Upper lobe of left lung (tissue), 6 donors: Measurements from ENCODE around the gene FEM1B. TPM values are rescaled to one million over a fixed set of nuclear protein-coding genes. Genes with fewer than 3 reads are reported as not detected.

Experiments used
- ATAC-seq, 2 donors: fragments of 200-7000 bp; cut with Tn5 transposase; one replicate each; pipeline ENCODE4 v1.9.1; 2022; ENCODE audit warnings: mild to moderate bottlenecking in 2 of 2, moderate library complexity in 2 of 2; ENCODE audit not compliant: low FRiP score in 2 of 2
- DNase-seq, 2 donors: peaks; one replicate each; pipeline ENCODE4 v3.0.0-alpha.2; 2019 to 2020
- H3K27ac ChIP-seq, 4 donors: fragments of 200-600 bp; sonication (generic); one replicate each; pipeline ENCODE4 v1.5.1; 2016 to 2019
- H3K27me3 ChIP-seq, 4 donors: fragments of 200-600 bp; sonication (generic); one replicate each; pipeline ENCODE4 v1.5.1; 2017 to 2019
- H3K36me3 ChIP-seq, 4 donors: fragments of 200-600 bp; sonication (generic); one replicate each; pipeline ENCODE4 v1.5.1; 2016 to 2019
- H3K4me1 ChIP-seq, 4 donors: fragments of 200-600 bp; sonication (generic); one replicate each; pipeline ENCODE4 v1.5.1; 2018 to 2019
- H3K4me3 ChIP-seq, 4 donors: fragments of 200-600 bp; sonication (generic); one replicate each; pipeline ENCODE4 v1.5.1; 2017 to 2019; ENCODE audit warnings: mild to moderate bottlenecking in 2 of 4, moderate library complexity in 1 of 4
- H3K9me3 ChIP-seq, 4 donors: fragments of 200-600 bp; sonication (generic); one replicate each; pipeline ENCODE4 v1.5.1; 2018 to 2019
- CTCF ChIP-seq, 6 experiments: fragments of 450-650 bp in 4 of 6; fragments of 200-600 bp in 2 of 6; sonication (generic) in 2 of 6; IDR thresholded peaks; one replicate each; pipeline ENCODE4 v1.5.1; 2016 to 2019; ENCODE audit warnings: antibody characterized with exemption in 6 of 6
- EP300 ChIP-seq, 4 donors: sonication (generic); formaldehyde crosslinking; IDR thresholded peaks; one replicate each; pipeline ENCODE4 v1.5.1; 2017; ENCODE audit warnings: antibody characterized with exemption in 4 of 4, control low read depth in 2 of 4
- POLR2A ChIP-seq, 4 donors: fragments of 450-650 bp; IDR thresholded peaks; one replicate each; pipeline ENCODE4 v1.5.1; 2016 to 2017; ENCODE audit warnings: antibody characterized with exemption in 4 of 4, mild to moderate bottlenecking in 2 of 4
- POLR2AphosphoS5 ChIP-seq, 2 donors: sonication (generic); formaldehyde crosslinking; IDR thresholded peaks; one replicate each; pipeline ENCODE4 v1.5.1; 2017; ENCODE audit warnings: antibody characterized with exemption in 2 of 2
- WGBS, 2 donors: methylation state at CpG; one replicate each; pipeline ENCODE4 v1.1.5; 2017 to 2018; 5-methylcytosine and 5-hydroxymethylcytosine counted together
- total RNA-seq, 6 donors: library from RNA; depleted of rRNA in 4 of 6; stranded (reverse); fragments of >200 nt in 4 of 6; gene quantifications; one replicate each; pipeline versions ENCODE4 v1.1.0 to v1.2.1, GENCODE V29; 2016 to 2021
- donor health status: DM: no; HTN: no; CAD: no; lungs with moderate emphysema.
- donor health status: DM: no; HTN: yes; CAD: no; lungs with severe emphysema.

Gene FEM1B
- total RNA-seq, 6 donors from 2014 or later: 16.0 to 58.8 (median 36.9) TPM

GRCh38 chr15:68336516-68336915, 59.0 kb downstream of the FEM1B start:
- DNase-seq (no peak), ATAC-seq (no peak)
- Histone ChIP-seq H3K36me3 (no peaks in the 10 kb centered on the region), H3K27ac (no peak overlapping the region), H3K4me1 (peaks cover 4 to 15% (median 9%) of the 10 kb centered on the region in 4 donors), H3K4me3 (no peak overlapping the region), H3K27me3 (no peaks in the 10 kb centered on the region), H3K9me3 (no peaks in the 10 kb centered on the region)
- TF ChIP-seq POLR2AphosphoS5 (IDR thresholded peaks at IDR 0.05) (no peak), EP300 (IDR thresholded peaks at IDR 0.05) (no peak), CTCF (IDR thresholded peaks at IDR 0.05) (no peak), POLR2A (IDR thresholded peaks at IDR 0.05) (no peak)
- 85 to 88% methylated on average over 4 to 7 of the region's 7 CpGs for WGBS, 2 donors

- DNase-seq (no peak), ATAC-seq (no peak)
- TF ChIP-seq EP300 (IDR thresholded peaks at IDR 0.05) (no peak), POLR2AphosphoS5 (IDR thresholded peaks at IDR 0.05) (no peak), POLR2A (IDR thresholded peaks at IDR 0.05) (no peak), CTCF (IDR thresholded peaks at IDR 0.05) (no peak)
- no peaks in the 10 kb centered on the region for H3K27me3 ChIP-seq
- H3K4me3 ChIP-seq: no peak overlapping the region
- no peaks in the 10 kb centered on the region for H3K36me3 ChIP-seq
- 72 to 80% methylated on average over 6 of the region's 6 CpGs for WGBS, 2 donors
- no peaks in the 10 kb centered on the region for H3K9me3 ChIP-seq
- no peak overlapping the region for H3K27ac ChIP-seq
- H3K4me1 ChIP-seq: peaks cover 4 to 27% (median 19%) of the 10 kb centered on the region in 4 donors
Observed at GRCh38 chr15:68337826-68338225, 60.3 kb downstream of the FEM1B start.

DNA sequence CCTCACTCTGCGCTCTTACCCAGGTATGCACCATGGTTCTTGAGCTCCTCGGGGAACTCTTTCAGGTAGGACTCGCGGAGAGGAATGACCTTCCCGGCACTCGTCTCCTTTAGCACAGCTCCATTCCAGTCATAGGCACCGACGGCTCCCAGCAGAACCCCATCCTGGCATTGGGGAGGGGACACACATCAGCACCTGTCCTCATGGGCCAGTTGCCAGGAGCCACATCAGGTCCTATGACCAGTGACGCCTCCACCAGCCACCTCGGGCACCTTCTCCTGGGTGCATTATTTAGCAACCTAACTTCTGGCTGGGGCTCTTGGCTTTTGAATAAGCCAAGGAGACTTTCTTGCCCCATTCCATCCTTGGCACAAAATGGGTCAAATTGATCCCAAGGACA, 61.9 kb downstream of the FEM1B start:
- no peak overlapping the region for H3K4me3 ChIP-seq
- no peaks in the 10 kb centered on the region for H3K27me3 ChIP-seq
- 89% methylated on average over 10 of the region's 10 CpGs for WGBS, 2 donors
- ATAC-seq: no peak
- DNase-seq: no peak
- TF ChIP-seq POLR2A (IDR thresholded peaks at IDR 0.05) (no peak), POLR2AphosphoS5 (IDR thresholded peaks at IDR 0.05) (no peak), EP300 (IDR thresholded peaks at IDR 0.05) (no peak), CTCF (IDR thresholded peaks at IDR 0.05) (no peak)
- no peaks in the 10 kb centered on the region for H3K36me3 ChIP-seq
- peaks cover 0 to 23% (median 15%) of the 10 kb centered on the region in 4 donors for H3K4me1 ChIP-seq
- no peaks in the 10 kb centered on the region for H3K9me3 ChIP-seq
- H3K27ac ChIP-seq: no peak overlapping the region

GRCh38 chr15:68340726-68341671, 63.5 kb downstream of the FEM1B start:
- no peak for ATAC-seq
- TF ChIP-seq POLR2A (IDR thresholded peaks at IDR 0.05) (no peak), EP300 (IDR thresholded peaks at IDR 0.05) (no peak), CTCF (IDR thresholded peaks at IDR 0.05) (no peak), POLR2AphosphoS5 (IDR thresholded peaks at IDR 0.05) (no peak)
- Histone ChIP-seq H3K4me3 (no peak overlapping the region), H3K27ac (no peak overlapping the region), H3K27me3 (no peaks in the 10 kb centered on the region), H3K9me3 (no peaks in the 10 kb centered on the region), H3K4me1 (peaks cover 0 to 17% (median 10%) of the 10 kb centered on the region in 4 donors), H3K36me3 (no peaks in the 10 kb centered on the region)
- no peak for DNase-seq
- 65 to 79% methylated on average over 15 of the region's 15 CpGs for WGBS, 2 donors
